Measurements from ENCODE around the gene ADORA1. TPM values are rescaled to one million over a fixed set of nuclear protein-coding genes. Genes with fewer than 3 reads are reported as not detected.

The ADORA1 gene
- total and polyA plus RNA-seq, 2 donors (not counting 1 experiment from before 2014, with no cell fraction given) = not detected

GRCh38 chr1:203182387-203182953, 54.9 kb downstream of the ADORA1 start:
- ChIA-PET CTCF (no interaction called here), POLR2A (no interaction called here)
- no peak overlapping the region for H3K9ac ChIP-seq (ENCODE audit: low read length)
- H3K27ac ChIP-seq (ENCODE audit: low read length in 2 of 2) = no peak overlapping the region
- H3K9me3 Mint-ChIP-seq (ENCODE audit: insufficient read depth) = no peaks in the 10 kb centered on the region
- no peak for TF ChIP-seq EZH2 (IDR thresholded peaks at IDR 0.05; ENCODE audit: borderline replicate concordance, insufficient read depth, low read depth, low read length, poor library complexity, severe bottlenecking)
- TF ChIP-seq CTCF (IDR thresholded peaks at IDR 0.05) = no peak
- no peak overlapping the region for H3K4me3 ChIP-seq (ENCODE audit: control extremely low read depth in 1 of 5, extremely low read depth in 1 of 5, insufficient read depth in 1 of 5, low read depth in 2 of 5, low read length in 4 of 5)
- H3K9me3 ChIP-seq (ENCODE audit: control extremely low read depth in 1 of 3, control insufficient read depth in 2 of 3, insufficient read depth in 1 of 3, low read length in 2 of 3) = no peaks in the 10 kb centered on the region
- no peaks in the 10 kb centered on the region for H3K4me1 ChIP-seq (ENCODE audit: control insufficient read depth in 2 of 2, insufficient read depth in 2 of 2, low read length in 2 of 2)
- no peak overlapping the region for H3K27ac Mint-ChIP-seq
- ATAC-seq (ENCODE audit: low read depth) (no peak), DNase-seq (no peak)
- H4K20me1 ChIP-seq (ENCODE audit: control insufficient read depth, insufficient read depth, low read length, poor library complexity, severe bottlenecking) = no peaks in the 10 kb centered on the region
- H2AFZ ChIP-seq (ENCODE audit: insufficient read depth, low read depth, low read length, poor library complexity, severe bottlenecking) = no peak overlapping the region
- no peaks in the 10 kb centered on the region for H3K36me3 ChIP-seq (replicated peaks in 1 of 2; ENCODE audit: control extremely low read depth in 1 of 2, control insufficient read depth in 1 of 2, extremely low read depth in 1 of 2, insufficient read depth in 2 of 2, low read length in 1 of 2)
- no peaks in the 10 kb centered on the region for H3K79me2 ChIP-seq (ENCODE audit: control insufficient read depth, insufficient read depth, low read length)
- peaks cover 0 to 5% (median 0%) of the 10 kb centered on the region in 4 experiments for H3K27me3 ChIP-seq (replicated peaks in 1 of 4; ENCODE audit: control extremely low read depth in 1 of 4, control insufficient read depth in 3 of 4, insufficient read depth in 4 of 4, low read length in 3 of 4)
- peaks cover 10% of the 10 kb centered on the region for H3K27me3 Mint-ChIP-seq
- WGBS (ENCODE audit: insufficient coverage) = 100% methylated on average over 1 of the region's 7 CpGs
- no peak overlapping the region for H3K4me2 ChIP-seq (replicated peaks; ENCODE audit: low read depth, low read length, poor library complexity, severe bottlenecking)
- H3K4me3 Mint-ChIP-seq = no peak overlapping the region
- H3K4me1 Mint-ChIP-seq = no peaks in the 10 kb centered on the region
- intact Hi-C loops (cut with micrococcal nuclease) = no loop called here

- DNase-seq (no peak), ATAC-seq (ENCODE audit: low read depth) (no peak)
- H4K20me1 ChIP-seq (ENCODE audit: control insufficient read depth, insufficient read depth, low read length, poor library complexity, severe bottlenecking) = no peaks in the 10 kb centered on the region
- no peak overlapping the region for H3K4me2 ChIP-seq (replicated peaks; ENCODE audit: low read depth, low read length, poor library complexity, severe bottlenecking)
- ChIA-PET CTCF (no interaction called here), POLR2A (no interaction called here)
- H3K27me3 ChIP-seq (replicated peaks in 1 of 4; ENCODE audit: control extremely low read depth in 1 of 4, control insufficient read depth in 3 of 4, insufficient read depth in 4 of 4, low read length in 3 of 4) = peaks cover 0 to 5% (median 0%) of the 10 kb centered on the region in 4 experiments
- Mint-ChIP-seq H3K4me1 (no peaks in the 10 kb centered on the region), H3K4me3 (no peak overlapping the region), H3K27ac (no peak overlapping the region), H3K27me3 (peaks cover 14% of the 10 kb centered on the region), H3K9me3 (ENCODE audit: insufficient read depth) (no peaks in the 10 kb centered on the region)
- no peaks in the 10 kb centered on the region for H3K36me3 ChIP-seq (replicated peaks in 1 of 2; ENCODE audit: control extremely low read depth in 1 of 2, control insufficient read depth in 1 of 2, extremely low read depth in 1 of 2, insufficient read depth in 2 of 2, low read length in 1 of 2)
- H3K9ac ChIP-seq (ENCODE audit: low read length) = no peak overlapping the region
- H3K4me3 ChIP-seq (ENCODE audit: control extremely low read depth in 1 of 5, extremely low read depth in 1 of 5, insufficient read depth in 1 of 5, low read depth in 2 of 5, low read length in 4 of 5) = no peak overlapping the region
- 89% methylated on average over 1 of the region's 2 CpGs for WGBS (ENCODE audit: insufficient coverage)
- H3K4me1 ChIP-seq (ENCODE audit: control insufficient read depth in 2 of 2, insufficient read depth in 2 of 2, low read length in 2 of 2) = no peaks in the 10 kb centered on the region
- intact Hi-C loops (cut with micrococcal nuclease) = no loop called here
- H3K9me3 ChIP-seq (ENCODE audit: control extremely low read depth in 1 of 3, control insufficient read depth in 2 of 3, insufficient read depth in 1 of 3, low read length in 2 of 3) = no peaks in the 10 kb centered on the region
- TF ChIP-seq CTCF (IDR thresholded peaks at IDR 0.05) (no peak), EZH2 (IDR thresholded peaks at IDR 0.05; ENCODE audit: borderline replicate concordance, insufficient read depth, low read depth, low read length, poor library complexity, severe bottlenecking) (no peak)
- no peak overlapping the region for H2AFZ ChIP-seq (ENCODE audit: insufficient read depth, low read depth, low read length, poor library complexity, severe bottlenecking)
- H3K79me2 ChIP-seq (ENCODE audit: control insufficient read depth, insufficient read depth, low read length) = no peaks in the 10 kb centered on the region
- H3K27ac ChIP-seq (ENCODE audit: low read length in 2 of 2) = no peak overlapping the region
These were observed 56.3 kb downstream of the ADORA1 start for GRCh38 chr1:203183828-203184227.

Measured in B cell (primary cell).